Measurements from ENCODE around the gene MICAL3.

MICAL3 gene

DNA sequence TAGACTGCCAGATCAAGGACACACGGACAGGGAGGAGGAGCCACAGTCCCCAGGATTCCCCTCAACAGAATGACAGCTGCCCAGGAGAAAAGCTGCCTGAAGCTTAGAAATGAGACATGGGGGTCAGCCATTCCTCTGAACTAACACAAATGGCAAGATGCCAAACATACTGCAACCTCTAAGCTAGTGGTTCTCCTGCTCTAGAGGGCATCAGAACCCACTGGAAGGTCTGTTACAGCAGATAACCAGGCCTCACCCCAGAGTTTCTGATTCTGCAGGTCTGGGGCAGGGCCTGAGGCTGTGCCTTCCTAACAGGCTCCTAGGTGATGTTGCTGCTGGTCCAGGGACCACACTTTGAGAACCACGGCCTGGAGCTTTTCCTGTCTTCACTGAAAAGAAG is 221.5 kb downstream of the MICAL3 start:
- no peak overlapping the region for H3K4me3 ChIP-seq (ENCODE audit: low read depth, low read length)
- TF ChIP-seq, protein P1, sequence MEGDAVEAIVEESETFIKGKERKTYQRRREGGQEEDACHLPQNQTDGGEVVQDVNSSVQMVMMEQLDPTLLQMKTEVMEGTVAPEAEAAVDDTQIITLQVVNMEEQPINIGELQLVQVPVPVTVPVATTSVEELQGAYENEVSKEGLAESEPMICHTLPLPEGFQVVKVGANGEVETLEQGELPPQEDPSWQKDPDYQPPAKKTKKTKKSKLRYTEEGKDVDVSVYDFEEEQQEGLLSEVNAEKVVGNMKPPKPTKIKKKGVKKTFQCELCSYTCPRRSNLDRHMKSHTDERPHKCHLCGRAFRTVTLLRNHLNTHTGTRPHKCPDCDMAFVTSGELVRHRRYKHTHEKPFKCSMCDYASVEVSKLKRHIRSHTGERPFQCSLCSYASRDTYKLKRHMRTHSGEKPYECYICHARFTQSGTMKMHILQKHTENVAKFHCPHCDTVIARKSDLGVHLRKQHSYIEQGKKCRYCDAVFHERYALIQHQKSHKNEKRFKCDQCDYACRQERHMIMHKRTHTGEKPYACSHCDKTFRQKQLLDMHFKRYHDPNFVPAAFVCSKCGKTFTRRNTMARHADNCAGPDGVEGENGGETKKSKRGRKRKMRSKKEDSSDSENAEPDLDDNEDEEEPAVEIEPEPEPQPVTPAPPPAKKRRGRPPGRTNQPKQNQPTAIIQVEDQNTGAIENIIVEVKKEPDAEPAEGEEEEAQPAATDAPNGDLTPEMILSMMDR (IDR thresholded peaks at IDR 0.05; ENCODE audit: low read depth, low read length): no peak
- in situ Hi-C loops (cut with HindIII; ENCODE audit: low sequenced_read_pairs): no loop called here
- DNase-seq (ENCODE audit: low read depth, low spot score): no peak

GRCh38 chr22:17802411-17802810 is 221.9 kb downstream of the MICAL3 start:
- TF ChIP-seq, protein P1 (IDR thresholded peaks at IDR 0.05; ENCODE audit: low read depth, low read length): no peak
- no peak for DNase-seq (ENCODE audit: low read depth, low spot score)
- no peak overlapping the region for H3K4me3 ChIP-seq (ENCODE audit: low read depth, low read length)
- in situ Hi-C loops (cut with HindIII; ENCODE audit: low sequenced_read_pairs): no loop called here

GRCh38 chr22:17797721-17798559 is 226.4 kb downstream of the MICAL3 start:
- TF ChIP-seq, protein P1 (IDR thresholded peaks at IDR 0.05; ENCODE audit: low read depth, low read length): no peak
- no peak overlapping the region for H3K4me3 ChIP-seq (ENCODE audit: low read depth, low read length)
- in situ Hi-C loops (cut with HindIII; ENCODE audit: low sequenced_read_pairs): no loop called here
- no peak for DNase-seq (ENCODE audit: low read depth, low spot score)

DNA sequence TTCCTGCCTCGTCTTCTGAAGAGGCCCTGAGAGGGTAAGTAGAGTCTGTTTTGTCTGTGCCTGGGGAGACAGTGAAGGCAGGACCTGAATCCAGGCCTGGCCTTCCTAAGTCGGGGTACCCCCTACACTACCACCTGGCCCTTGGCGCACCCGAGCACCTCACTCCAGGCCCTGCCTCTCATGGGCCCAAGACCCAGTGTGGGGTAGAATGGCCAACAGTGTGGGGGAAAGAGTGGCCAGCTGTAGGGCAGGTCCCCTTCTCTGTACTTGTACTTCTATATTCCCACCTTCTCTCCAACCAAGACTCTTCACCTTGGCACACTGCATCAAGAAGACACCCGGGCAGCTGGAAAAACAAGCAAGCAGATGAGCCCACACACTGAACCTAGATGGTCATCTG is 227.7 kb downstream of the MICAL3 start:
- TF ChIP-seq, protein P1 (IDR thresholded peaks at IDR 0.05; ENCODE audit: low read depth, low read length): no peak
- DNase-seq (ENCODE audit: low read depth, low spot score): no peak
- H3K4me3 ChIP-seq (ENCODE audit: low read depth, low read length): no peak overlapping the region
- in situ Hi-C loops (cut with HindIII; ENCODE audit: low sequenced_read_pairs): no loop called here

GRCh38 chr22:17795661-17796548 is 228.5 kb downstream of the MICAL3 start:
- no peak for DNase-seq (ENCODE audit: low read depth, low spot score)
- TF ChIP-seq, protein P1 (IDR thresholded peaks at IDR 0.05; ENCODE audit: low read depth, low read length): no peak
- in situ Hi-C loops (cut with HindIII; ENCODE audit: low sequenced_read_pairs): no loop called here
- H3K4me3 ChIP-seq (ENCODE audit: low read depth, low read length): no peak overlapping the region

- in situ Hi-C loops (cut with HindIII; ENCODE audit: low sequenced_read_pairs): no loop called here
- TF ChIP-seq, protein P1 (IDR thresholded peaks at IDR 0.05; ENCODE audit: low read depth, low read length): no peak
- no peak for DNase-seq (ENCODE audit: low read depth, low spot score)
- H3K4me3 ChIP-seq (ENCODE audit: low read depth, low read length): no peak overlapping the region
Observed at GRCh38 chr22:17794726-17795542, 229.4 kb downstream of the MICAL3 start.

Measured in astrocyte of the spinal cord (primary cell).